ENCODE results near the gene ACTN1. TPM values are rescaled to one million over a fixed set of nuclear protein-coding genes. Genes with fewer than 3 reads are reported as not detected.

ACTN1 gene
- total RNA-seq, 1 donor from 2014 or later, result 72.9 TPM

DNA sequence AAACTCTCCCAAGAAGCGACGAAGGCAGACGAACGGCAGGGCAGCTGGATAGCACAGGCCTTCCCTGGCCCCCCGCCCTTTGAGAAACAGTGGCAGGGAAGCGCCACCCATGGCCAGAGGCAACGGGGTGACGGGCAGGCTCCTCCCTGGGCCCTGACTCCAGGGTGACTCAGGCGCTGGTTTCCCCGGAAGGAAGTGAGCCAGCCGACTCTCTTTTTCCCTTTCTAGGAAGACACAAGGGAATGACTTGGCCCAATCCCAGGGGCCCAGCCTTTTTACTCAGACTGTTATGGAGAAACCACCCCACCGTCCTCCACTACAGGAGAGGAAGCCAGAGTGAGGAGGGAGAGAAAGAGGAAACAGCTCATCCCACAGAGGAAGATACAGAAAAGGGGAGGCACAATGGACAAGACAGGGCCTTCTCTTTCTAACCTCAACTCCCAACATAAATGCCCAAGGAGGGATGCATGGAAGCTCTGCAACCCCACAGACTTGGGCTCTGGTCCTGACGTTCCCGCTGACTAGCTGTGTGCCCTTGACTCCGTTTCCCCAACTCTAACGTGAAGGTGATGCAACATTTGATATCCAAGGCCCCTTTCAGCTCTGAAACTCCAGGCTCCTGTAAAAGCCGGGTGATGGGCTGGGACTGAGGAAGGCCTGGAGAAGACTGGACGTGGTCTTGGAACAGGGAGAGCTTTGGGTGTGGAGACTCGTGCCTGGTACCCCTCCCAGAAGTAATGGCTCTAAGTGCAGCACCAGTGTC, 27.9 kb downstream of the ACTN1 start:
- no peak for DNase-seq

DNA sequence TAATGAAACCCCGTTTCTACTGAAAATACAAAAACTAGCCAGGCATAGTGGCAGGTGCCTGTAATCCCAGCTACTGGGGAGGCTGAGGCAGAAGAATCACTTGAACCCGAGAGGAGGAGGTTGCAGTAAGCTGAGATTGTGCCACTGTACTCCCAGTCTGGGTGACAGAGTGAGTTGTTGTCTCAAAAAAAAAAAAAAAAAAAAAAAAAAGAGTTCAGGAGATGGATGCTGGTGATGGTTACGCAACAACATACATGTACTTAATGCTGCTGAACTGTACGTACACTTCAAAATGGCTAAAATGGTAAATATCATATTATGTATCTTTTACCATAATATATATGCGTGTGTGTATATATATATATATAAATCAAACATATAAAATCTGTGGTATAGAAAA, 29.0 kb downstream of the ACTN1 start:
- no peak for DNase-seq

DNA sequence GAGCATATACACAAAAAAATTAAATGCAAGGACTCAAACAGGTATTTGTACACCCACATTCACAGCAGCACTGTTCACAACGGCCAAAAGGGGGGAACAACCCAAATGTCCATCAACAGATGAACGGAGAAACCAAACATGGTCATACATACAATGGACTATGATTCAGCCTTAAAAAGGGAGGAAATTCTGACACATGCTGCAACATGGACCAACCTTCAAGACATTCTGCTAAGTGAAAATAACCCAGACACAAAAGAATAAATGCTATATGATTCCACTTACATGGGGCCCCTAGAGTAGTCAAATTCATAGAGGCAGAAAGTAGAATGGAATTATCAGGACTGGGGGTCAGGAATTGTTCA, 29.5 kb downstream of the ACTN1 start:
- DNase-seq, result no peak

DNA sequence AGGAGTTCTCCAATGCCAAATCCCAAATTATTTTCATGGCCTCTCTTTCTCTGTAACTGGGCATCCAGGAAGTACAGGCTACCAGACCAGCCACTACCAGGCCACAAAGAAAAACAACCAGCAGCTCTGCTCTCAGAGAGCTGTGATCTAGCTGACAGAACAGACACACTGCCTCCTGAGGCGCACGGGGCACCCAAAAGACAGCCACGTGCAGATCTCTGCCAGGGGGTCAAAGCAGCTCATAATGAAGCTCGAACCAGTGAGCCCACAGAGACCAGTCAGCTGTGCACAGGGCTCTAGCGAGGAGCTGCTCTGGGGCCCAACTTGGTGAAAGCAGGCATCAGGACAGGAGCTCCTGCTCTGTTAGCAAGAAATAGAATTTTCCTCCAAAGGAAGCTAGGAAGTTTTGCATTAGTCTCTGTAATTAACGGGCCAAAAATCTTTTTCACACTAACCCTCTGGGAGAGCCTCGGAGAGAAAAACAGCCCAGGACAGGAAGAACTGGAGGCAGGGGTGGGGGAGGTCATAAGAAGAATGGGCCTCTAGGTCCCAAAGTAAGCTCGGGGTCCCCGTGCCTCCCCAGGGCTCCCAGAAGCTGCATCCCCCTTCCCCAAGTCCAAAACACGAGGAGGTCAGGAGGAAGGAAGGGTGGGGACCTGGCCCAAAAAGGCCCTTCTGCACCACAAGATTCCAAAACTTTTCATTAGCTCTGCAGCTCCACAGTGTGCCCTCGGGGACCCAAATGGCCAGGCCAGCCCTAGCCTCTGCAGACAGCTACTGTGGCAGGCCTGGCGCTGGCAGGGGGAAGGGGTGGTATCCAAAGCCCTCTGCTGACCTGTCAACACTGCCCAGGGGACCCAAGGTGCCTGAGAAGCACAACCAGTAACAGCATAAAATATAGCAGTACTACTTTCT, 30.2 kb downstream of the ACTN1 start:
- no peak for DNase-seq

DNA sequence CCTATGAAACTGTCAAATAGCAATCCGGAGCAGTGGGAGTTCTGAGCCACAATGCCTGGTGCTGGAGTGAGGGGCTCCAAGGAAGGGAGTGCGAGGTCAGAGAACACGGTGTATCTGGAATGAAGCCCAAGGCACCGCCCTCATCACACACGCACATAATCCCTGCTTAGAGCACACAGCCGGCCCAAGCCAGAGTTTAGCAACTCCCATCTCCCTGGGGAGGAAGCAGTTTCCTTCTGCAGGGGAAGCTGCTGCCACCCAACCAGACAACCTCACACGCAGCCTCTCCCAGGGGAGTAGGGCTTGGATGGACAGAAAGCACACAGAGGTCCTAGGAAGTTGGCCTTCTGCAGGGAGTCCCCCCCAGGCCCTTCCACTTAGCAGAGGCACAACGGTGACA, 31.3 kb downstream of the ACTN1 start:
- DNase-seq, result peak; percentile 79

DNA sequence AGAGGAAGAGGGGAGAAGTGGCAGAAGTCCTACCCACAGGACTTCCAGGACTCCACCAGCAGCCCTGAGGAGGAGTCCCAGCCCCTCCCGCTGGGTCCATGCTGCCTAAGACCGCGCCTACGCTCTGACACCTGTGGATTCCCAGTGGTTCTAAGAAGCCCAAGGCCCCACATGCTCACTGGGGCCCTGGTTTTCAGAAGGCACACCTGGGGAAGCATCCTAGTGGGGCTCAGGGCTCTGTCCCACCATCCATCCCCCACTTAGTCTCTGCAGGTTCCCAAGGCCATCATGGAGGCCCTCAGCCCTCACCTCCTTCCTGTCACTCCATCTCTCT, 32.6 kb downstream of the ACTN1 start:
- DNase-seq, result no peak

DNA sequence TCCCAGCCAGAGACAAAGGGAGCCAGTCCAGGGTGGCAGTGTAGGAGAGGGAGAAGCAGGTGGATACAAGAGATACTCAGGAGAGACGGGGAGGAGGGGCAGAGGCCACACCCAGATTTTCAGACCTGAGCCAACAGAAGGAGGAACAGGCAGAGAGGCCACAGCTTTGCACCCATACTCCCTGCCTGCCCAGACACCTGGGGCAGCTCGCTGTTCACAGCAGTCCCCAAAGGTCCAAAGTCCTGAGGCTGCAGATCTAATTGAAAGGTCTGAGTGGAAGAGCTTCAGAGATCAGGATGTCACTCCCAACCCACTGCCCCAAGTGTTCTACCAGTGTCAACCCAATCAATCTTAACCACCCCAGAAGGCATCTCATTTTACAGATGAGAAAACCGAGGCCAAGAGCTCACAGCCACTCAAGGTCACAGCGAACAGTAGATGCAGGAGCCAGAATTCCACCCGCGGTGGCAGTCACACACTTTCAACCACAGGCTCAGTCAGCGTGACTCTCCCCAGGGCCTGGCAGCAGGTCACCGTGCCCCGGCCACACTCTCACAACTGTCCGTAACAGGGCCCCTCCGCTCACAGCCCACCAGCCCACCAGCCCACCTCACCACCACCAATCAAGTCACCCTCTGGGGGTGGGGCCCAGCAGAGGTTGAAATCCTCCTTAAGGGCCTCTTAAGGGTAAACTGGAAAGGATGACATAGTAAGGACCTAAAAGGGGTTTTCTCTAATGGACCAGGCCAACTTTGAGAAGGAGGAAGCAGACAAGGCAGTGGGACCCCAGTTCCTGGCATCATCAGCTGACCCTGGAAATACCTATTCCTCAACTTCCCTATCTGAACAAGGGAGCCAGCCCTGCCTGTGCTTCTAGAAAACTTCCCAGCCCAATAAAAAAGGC, 33.3 kb downstream of the ACTN1 start:
- DNase-seq, result no peak

DNA sequence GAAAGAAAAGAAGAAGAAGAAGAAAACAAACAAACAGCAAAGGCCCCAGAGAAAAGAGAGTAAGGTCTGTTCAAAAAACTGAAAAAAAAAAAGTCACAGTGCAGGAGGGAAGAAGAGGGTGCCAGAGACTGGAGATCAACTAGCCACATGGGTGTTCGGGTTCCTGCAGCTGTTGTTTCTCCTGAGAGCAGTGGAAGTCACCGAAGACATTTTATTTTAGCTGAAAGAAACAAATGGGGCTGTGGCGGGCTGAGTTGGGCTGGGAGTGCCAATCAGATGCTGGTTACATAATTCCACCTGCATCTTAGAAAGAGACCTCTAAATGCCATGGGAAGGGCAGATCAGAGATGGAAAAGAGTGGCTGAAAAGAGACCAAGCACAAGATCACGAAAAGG, 33.9 kb downstream of the ACTN1 start:
- DNase-seq, result no peak

DNA sequence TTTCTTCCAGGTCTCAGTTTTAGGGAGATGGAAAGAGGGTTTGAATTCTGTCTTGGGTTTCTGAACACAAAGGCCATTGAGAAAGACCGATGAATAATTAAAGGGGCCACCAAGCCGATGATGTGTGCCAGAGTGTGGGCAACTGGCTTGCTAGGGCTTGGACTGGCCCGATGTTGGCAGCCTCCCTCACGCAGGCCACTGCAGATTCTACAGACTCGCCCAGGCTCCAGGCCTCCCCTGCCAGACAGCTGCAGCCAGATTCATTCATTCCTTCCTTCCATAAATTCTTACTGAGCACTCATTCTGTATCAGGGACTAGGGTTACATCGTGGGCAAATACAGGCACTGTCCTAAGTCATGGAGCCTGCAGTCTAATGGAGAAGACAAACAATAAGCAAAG, 34.9 kb downstream of the ACTN1 start:
- no peak for DNase-seq

DNA sequence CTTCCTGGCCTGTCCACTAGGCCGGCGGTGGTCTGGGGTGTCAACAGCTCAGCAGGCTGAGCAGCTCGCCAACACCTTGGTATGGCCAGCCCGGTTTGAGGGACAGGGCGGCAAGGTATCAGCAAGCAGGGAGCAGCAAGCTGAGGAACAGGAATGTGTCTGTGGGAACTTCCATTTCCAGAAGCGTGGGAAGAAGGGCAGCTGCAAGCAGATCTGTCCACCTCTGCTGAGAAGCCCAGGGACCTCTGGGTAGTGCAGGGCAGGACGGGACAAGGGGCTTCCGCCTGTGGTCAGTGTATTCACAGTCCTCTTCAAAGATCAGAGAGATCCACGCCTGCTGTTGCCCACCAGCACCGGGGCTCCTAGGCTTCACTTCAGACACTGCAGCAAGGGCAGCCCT, 36.0 kb downstream of the ACTN1 start:
- DNase-seq, result no peak

DNA sequence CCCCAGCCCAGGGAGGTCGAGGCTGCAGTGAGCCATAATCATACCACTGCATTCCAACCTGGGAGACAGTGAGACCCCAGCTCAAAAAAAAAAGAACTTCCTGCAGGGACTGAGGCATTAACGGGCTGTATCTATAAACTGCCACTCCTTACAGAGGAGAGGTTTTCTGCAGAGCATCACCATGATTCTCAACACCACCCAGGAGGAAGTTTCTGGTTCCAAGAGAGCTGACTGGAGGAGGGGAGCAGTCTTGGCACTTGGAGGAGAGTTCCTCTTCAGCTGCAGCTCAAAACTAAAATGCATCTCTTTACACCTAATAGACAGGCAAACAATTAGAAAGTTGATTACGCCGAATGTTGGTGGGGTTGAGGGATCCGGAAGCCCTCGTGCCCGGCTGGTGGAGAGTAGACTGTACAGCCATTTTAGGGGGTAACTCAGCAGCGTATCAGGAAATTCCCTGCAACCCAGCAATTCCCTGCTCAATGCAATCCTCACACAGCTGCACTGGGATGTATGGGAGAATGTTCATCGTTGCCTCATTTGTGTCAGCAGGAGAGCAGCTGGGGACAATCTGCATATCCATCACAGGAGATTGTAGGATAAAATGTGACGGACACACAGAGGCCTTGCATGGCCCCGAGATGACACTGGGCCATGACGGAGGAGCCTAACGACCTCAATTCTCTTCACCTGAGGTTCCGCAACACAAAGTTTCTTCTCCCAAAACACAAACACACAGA, 36.6 kb downstream of the ACTN1 start:
- no peak for DNase-seq

DNA sequence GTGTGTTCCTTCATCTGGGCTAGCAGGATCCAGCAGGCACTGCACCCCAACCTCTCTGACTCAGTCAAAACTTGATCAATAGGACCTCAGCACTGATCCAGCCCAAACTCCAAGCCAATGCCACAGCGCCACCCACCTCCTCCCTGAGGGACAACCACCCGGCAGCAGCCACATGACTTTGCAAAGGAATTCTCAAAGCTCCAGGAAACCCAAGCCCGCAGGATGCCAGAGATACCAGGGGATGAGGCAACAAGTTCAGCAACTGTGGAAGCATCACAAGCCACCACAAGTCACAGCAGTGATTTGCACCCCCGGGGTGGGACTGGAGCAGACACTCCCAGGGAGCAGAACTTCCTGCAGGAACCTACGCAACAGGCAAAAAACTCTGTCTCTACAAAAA, 37.3 kb downstream of the ACTN1 start:
- peak; percentile 63 for DNase-seq

DNA sequence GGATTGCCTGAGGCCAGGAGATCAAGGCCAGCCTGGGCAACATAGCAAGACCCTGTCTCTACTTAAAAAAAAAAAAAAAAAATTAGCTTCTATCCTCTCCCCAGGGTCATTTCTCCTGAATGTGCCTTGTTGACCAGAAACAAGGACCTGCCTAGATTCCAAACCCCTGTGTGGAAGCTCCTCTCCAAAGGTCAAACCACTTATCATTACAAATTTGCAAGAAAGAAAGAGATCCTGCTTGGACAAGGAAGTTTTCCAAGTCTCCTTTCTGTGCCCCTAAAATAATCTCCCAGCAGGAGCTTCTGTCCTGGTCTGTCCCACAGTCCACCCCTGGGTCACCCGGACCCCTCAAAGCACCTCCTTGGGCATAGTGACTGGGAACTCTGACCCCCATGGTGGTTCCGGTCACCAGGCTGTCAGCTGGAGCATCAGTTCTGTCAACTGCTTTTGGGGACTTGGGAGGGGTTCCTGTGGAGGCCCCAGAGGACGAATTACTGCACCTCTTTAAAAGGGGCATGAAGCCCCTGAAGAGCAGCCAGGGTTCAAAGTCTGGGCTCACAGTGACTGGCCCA, 38.4 kb downstream of the ACTN1 start:
- no peak for DNase-seq

DNA sequence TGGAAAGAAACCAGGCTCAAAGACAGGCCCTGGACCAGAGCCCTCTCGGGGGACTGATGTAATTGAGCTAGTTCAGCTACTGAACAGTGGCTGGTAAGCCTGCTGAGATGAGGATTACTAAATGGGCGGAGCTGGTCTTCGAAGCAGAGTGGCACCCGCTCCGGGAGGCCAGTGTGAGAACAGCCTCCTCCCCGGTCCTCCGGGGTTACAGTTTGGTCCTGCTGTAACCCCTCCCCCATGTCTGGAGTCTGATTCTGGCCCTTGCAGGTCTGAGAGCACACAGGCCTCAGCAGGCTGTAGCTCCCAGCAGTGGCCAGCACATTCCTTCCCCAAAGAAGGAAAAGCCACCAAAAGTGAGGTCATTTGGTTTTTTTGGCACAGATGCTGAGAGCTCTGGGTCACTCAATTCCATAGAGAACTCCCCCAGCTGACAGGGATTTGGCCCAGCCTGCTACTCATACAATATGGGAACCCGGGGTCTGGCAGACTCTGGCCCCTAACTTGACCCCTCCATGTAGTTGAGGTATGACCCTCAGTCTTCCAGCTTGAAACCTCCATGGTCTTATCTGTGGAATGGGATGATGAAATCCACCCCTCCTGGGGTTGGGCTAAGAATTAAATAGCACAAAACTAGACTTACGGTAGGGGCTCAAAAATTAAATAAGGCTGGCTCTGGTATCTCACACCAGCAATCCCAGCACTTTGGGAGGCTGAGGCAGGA, 39.0 kb downstream of the ACTN1 start:
- DNase-seq, result peak; percentile 77

DNA sequence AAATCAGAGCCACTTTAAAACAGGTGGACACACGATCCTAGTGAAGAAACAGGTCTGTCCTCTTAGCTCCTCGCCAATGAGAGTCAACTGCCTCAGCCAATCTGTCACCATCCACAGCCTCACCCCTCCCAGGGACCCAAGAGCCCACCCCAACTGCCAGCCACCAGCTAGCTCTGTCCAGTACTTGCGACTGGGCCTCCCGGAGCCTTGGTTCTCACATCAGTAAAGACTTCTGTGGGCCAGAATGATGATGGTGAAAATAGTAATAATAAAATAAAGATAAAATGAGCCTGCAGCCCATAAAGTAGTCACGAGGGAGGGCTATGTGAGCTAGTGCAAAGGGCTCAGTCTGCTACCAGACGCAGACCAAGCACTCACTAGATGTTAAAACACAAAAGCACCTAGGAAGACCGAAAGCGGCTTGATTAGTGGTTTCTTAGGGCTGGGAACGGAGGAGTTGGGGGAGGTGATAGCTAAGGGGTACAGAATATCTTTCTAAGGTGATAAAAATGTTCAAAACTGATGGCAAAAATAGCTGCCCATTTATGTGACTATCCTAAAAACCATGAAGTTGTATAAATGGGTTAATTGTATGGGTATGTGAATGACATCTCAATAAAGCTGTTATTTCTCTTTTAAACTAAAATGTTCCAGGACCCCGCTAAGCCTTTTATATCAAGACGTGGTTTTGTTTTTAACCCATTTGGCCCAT, 39.8 kb downstream of the ACTN1 start:
- no peak for DNase-seq

DNA sequence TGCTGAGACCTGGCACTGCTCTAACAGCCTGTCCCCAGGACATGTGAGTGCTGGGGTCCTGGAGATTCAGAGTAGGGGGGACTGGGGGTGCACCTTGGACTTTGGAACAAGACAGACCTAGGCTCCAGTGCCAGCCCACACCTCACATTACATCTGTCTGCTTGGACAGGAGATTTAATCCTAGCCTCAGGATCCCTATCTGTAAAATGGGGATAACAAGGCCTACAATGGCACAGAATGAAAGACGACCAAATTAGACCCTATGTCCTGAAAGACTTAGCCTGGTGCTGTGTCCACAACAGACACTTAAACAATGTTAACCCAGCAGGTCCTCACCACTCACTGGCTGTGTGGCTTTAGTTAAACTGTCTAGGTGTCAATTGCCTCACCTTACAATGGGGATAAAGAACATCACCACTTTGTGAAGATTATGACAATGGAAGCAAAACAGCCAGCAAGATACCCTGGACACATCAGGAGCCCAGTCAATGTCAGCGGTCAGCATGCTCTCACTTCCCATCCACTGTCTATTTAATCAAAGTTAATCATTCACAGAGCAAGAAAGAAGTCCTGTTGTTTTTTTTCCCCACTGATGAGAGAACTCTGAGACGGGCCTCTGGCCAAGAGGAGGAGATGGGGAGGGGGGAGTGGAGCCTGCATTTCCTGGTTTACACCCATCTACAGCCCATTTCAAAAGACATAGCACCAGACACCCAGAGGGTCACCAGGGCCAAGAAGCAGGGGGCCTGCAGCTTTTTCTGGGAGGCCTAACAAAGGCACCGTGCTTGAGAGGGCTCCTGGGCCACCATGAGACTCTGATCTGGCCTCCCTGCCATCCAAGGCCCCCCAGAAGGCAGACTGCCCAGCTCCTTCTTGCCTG, 40.6 kb downstream of the ACTN1 start:
- DNase-seq, result peak; percentile 57

DNA sequence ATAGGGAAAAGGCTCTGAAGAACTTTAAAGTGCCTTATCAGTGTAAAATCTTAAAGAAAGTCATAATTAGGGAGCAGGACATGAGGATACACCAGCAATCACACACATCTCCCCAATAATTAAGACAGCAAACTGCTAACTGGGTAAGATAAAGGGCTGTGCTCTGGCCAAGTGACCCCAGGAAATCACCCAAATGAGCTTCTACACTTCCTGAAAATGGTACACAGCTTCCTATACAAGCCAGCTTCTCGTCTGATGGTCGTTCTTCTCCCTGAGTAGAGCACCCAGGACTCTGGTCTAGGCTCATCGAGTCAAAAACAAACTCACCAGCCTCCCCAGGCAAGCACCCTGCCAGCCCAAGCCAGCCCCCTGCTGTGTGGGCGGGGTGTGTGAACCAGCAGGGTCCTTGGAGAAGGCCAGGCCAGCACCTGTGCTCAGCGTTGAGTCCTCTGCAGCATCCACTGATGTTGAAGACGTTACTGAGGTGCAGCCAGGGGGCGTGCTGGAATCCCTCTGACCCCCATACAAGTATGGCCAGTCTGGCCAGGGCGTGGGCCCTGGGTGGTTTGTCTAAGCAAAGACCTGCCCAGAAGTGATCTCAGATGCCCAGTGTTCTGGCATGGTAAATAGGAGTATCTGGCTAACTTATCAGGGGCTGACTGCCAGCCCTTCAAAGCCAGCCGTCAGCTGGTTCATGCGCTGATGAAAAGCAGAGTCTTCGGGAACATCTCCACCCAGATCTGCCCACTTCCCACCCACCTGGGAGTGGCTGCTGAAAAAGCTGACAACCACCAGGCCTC, 41.4 kb downstream of the ACTN1 start:
- DNase-seq, result peak; percentile 61

DNA sequence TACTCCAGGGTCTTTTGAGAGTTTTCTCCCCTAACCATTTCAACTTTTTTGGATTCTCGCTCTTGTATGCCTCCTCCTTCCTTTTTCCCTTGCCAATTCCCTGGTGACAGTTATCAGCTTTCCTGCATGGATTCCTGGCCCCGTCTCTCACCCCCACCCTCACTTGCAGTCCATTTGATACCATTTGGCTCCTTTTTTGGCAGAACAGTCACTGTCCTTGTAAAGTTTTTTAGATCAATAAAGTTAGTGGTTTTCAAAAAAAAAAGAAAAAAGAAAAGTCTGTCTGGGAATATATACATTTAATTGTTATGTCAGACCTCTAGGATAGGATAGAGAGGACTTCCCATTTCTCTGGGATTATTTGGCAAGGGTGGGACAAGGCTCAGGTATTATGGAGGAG, 42.1 kb downstream of the ACTN1 start:
- DNase-seq, result no peak
